ENCODE data around the gene KRT86. TPM values are rescaled to one million over a fixed set of nuclear protein-coding genes. Genes with fewer than 3 reads are reported as not detected.

Gene KRT86
- total and polyA plus RNA-seq, 2 of the 8 experiments (the other 6 are each of a cell fraction or from before 2014, with no cell fraction given) = 0.12 TPM; not detected in 1

- TF ChIP-seq USF2 (IDR thresholded peaks at IDR 0.05; ENCODE audit: low read length) (no peak), TAF1 (IDR thresholded peaks at IDR 0.05; ENCODE audit: low read depth, low read length) (no peak)
These were observed 40.8 kb upstream of the KRT86 start (continued) for GRCh38 chr12:52233462-52234207.
